NCI-H187 (cell line): ENCODE data around the gene ADRB1.

Experiments used
- DNase-seq, 2 experiments: peaks; one replicate each; lab custom pipeline; 2025; lab: John Stamatoyannopoulos, UW

Gene ADRB1

DNA sequence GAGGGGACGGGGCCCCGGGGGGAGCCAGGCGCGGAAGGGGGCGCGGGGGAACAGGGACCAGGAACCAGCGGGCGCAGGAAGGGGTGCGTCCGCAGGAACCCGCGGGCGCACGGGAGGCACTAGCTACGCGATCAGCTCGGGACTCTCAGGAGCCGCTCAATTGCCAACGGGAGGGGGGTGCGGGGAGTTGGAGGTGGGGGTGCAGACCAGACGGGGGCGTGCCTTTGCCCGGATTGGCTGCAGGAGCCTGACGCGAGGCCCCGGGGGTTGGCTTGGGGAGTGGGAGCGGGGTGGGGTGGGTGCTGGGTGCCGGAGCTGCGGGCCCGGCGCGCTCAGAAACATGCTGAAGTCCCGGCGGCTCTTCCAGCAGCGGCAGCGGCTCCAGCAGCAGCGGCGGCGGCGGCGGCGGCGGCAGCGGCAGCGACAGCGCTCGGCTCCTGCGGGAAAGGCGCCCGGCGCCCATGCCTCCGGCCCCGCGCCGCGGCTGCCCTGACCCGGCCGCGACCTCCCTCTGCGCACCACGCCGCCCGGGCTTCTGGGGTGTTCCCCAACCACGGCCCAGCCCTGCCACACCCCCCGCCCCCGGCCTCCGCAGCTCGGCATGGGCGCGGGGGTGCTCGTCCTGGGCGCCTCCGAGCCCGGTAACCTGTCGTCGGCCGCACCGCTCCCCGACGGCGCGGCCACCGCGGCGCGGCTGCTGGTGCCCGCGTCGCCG lies at the start of gene ADRB1:
ADRB1 (plus strand) TSS at position 335 of the 715 bp plus-strand sequence; CDS start at position 602, 267 bp downstream.
- peak in 1 of 2 experiments; percentile 11 for DNase-seq

- no peak for DNase-seq
These were observed 48.5 kb upstream of the ADRB1 start for GRCh38 chr10:113995201-113995600.

- no peak for DNase-seq
These were observed 46.2 kb upstream of the ADRB1 start for GRCh38 chr10:113997428-113997827.

DNA sequence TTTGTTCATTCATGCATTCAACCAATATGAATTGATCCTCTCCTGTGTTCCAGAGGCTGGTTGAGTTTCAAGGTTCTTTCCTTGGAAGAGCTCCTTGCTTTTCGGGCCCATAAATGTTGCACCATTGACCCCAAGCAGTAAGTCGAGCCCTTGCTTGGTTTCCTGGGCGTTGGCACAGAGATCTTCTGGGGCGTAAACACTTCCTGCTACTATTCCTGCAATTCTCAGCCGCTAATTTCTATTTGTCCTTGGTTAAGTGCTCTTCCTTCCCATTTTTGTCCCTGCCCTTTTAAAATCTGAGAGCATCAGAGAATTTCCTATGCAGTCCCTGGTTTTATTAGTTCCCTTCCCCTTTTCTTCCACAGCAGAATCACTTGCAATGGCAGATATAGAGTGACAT lies 44.1 kb upstream of the ADRB1 start:
- DNase-seq: no peak

- no peak for DNase-seq
These were observed 43.1 kb upstream of the ADRB1 start for GRCh38 chr10:114000457-114001010.

- DNase-seq: no peak
These were observed 41.2 kb upstream of the ADRB1 start for GRCh38 chr10:114002422-114002821.

DNA sequence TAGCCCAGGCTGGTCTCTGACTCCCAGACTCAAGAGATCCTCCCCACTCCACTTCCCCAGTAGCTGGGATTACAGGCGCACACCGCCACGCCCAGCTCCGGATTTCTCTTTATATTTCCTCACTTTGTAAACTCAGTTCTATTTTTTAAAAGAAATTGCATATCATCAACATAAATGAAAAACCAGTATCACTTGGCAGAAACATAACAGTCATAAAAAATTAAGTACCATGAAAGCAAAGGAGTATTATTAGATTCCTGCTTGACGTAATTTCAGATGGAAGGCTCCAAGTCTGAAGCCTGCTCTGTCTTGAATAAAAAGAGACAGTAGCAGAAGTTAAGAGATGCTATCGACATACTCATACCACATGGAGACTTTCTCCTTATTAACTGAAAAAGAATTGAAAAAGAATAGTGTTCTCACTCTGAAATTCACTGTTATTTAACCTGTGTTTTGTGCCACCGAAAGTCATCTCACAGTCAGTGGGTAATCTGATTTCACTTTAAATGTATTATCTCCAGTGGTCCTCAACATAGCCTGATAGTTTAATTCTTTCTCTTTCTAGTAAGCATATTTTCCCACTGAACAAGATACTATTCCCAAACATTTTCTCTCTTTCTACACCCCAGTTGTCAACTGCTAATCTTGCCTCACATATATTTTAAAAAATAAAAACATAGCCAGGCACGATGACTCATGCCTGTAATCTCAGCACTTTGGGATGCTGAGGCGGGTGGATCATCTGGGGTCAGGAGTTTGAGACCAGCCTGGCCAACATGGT lies 40.3 kb upstream of the ADRB1 start:
- no peak for DNase-seq

DNA sequence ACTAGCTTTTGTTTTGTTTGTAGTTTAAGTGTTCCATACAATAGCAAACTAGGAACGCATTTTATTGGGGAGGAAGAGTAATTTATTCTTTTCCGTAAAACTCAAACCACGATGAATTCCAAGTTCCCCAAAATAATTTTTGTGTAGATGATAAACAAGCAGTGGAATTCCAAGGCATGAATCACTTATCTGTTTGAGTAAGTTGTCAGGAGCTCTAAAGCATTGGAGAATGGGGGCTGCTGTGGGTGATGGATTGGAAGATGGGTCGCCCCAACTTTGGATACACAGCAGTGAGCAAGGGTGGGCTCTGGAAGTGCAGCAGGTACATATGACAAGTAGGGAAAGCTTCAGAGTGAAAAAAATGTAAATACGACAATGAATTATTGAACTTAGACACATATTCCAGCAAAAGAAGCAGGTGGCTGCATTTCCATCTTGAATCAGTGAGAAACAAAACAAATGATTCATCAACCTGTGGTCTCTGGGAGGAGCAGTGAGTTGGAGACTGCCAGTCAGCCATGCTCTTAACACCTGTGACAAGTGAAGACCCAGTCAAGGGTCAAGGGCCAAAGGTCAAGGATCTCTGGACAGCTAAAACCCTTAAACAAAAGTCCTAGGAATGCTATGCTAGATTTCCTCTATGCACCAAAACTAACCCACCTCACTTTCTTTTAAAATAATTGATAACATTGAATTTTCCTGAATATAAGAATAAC lies 34.2 kb upstream of the ADRB1 start:
- no peak for DNase-seq

DNA sequence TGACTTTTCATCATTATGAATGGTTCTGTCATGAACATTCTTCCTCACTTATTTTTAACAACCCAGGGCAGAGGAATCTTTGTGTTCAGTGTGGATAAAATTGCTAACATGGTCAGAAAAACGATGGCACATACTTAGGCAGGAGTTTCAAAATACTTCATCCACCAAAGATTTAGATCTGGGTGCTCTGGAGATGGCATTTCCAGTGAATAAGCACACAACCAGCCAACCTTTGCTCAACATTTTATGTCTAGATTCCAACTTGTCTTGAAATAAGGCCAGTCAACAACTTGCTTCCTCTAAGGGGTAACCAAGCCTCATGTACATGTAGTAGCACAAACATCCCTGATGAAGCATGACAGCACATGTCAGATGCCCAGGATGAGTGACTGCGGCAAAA lies 33.4 kb upstream of the ADRB1 start:
- DNase-seq: no peak

- DNase-seq: no peak
These were observed 31.0 kb upstream of the ADRB1 start for GRCh38 chr10:114012650-114013049.

DNA sequence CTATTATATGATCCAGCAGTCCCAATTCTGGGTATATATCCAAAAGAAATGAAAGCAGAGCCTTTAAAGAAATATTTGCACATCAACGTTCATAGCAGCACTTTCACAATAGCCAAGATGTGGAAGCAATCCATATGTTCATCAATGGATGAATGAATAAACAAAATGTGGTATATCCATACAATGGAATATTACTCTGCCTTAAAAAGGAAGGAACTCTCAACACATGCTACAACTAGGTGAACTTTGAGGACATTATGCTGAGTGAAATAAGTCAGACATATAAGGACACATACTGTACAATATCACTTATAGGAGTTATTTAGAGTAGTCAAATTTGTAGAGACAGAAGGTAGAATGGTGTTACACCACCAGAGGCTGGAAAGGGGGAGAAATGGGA lies 28.0 kb upstream of the ADRB1 start:
- DNase-seq: no peak

DNA sequence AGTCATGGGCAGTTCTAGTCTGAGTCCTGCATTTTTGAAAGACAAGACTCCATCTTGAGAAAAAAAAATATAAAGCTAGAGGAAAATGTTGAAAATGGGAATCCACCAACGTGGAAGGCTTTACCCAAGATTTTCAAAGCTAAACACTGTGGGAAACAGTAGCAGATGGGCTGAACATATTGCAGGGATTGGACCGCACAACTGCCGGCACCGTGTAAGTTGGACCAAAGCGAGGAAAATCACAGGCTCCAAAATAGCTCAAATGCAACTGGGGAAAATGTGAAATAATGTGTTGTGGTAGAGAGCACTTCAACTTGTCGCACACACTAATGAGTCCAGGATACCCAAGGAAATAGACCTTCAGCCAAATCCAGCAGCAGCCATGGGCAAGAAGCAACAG lies 26.4 kb upstream of the ADRB1 start:
- no peak for DNase-seq

DNA sequence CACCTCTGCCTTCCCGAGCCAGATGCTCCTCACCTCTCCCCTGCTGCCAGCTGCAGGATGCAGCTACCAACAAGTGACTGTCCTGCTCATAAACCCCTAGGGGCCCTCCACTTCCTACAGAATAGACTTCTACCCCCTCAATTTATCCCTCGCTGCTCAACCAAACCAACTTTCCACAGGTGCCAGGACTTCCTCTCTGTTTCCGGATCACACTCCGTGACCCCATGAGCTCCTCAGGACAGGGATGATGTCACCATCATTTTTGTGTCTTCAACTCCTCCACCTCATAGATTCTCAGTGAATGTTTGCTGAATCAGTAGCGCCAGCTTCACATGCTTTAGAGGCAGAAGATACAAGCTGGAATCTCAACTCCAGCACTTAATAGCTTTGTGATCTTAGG lies 25.8 kb upstream of the ADRB1 start:
- DNase-seq: no peak

DNA sequence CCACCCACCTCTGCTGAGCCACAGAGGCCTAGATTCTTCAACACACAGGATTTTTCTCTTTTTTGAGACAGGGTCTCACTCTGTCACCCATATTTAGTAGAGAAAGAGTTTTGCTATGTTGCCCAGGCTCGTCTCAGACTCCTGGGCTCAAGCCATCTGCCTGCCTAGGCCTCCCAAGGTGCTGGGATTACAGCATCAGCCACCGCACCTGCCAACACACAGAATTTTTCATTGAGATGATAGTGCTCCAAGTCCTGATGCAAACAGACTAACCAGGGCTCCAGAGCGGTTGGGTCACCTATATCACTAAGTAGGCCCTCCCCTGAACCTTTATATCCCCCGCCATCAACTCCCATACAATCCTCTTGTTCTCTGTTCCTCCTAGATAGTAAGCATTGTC lies 24.4 kb upstream of the ADRB1 start:
- no peak for DNase-seq

- DNase-seq: no peak
These were observed 22.5 kb upstream of the ADRB1 start for GRCh38 chr10:114021154-114021553.

GRCh38 chr10:114021717-114022680 lies 21.7 kb upstream of the ADRB1 start:
- no peak for DNase-seq

DNA sequence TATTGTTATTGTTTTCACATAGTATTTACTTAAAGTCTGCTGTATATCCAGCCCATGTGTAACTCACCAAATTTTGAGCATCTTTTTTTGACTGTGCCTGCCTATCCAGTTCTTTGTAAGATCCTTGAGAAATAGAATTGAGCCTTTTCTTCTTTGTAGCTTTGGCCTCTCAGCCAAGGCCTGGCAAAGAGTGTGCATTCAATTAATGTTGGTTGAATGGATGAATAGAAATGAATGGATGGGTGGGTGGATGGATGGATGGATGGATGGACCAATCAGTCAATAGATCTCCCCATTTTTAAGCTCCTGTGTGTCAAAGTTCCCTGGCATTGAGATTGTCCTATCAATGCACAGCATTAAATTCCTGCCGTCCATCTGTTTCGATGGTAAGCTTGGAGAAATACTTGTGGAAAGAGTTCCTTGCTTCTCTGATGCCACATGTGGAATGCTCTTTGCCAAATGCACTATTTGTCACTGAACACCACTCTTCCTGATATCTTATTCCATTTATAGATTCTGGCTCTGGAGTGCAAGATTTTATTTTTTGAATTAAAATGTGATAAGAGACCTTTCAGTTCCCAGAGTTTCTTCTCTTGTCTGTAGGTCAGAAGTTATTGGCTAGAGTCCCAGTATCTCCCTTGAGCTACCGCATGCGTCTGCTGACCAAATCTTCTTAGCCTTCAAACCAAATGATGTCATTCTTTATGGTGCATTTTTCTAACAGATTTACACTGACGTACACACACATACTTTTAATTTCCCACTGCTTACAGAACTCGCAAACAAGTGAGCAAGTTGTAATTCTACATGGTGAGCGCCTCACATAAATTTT lies 20.7 kb upstream of the ADRB1 start:
- no peak for DNase-seq

- DNase-seq: no peak
These were observed 18.6 kb upstream of the ADRB1 start for GRCh38 chr10:114024876-114025610.

DNA sequence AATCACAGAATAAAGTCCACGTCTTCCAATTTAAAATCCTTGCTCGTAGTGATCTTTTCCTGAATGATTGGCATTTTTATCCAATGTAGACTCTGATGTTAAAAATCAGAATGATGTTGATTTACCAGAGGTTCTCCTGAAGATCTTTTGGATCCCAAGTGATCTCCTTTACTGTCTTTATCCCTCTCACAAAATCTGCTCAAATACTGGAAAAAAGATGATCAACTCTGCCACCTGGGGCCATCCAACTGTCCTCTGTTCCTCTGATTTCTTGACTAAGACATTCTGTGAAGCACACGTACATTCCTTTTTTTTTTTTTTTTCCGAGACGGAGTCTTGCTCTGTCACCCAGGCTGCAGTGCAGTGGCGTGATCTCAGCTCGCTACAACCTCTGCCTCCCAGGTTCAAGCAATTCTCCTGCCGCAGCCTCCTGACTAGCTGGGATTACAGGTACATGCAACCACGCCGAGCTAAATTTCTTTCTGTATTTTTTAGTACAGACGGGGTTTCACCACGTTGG lies 18.0 kb upstream of the ADRB1 start:
- no peak for DNase-seq
